DOHH2 (cell line): ENCODE data around the gene BCL2L13.
"Not testable (repeated sequence)": the region's sequence is repeated elsewhere in the genome, so short reads cannot be mapped to it uniquely, and the experiment has no call there.

Source experiments
- H3F3A ChIP-seq: fragments of 200-600 bp; sonication (generic), shearing (Covaris generic); 2 replicates; pipeline ENCODE4 v1.6.0; 2016; ENCODE audit warnings: antibody characterized with exemption, mild to moderate bottlenecking; ENCODE audit not compliant: control insufficient read depth, insufficient read depth
- H3K27ac ChIP-seq: fragments of 200-600 bp; sonication (generic); 2 replicates; pipeline ENCODE4 v1.5.1; 2014; ENCODE audit warnings: low read depth, mild to moderate bottlenecking, low read length, moderate library complexity
- H3K27me3 ChIP-seq: fragments of 200-600 bp; sonication (generic); 2 replicates; pipeline ENCODE4 v1.6.1; 2014; ENCODE audit warnings: mild to moderate bottlenecking, low read length, mixed read lengths; ENCODE audit not compliant: control insufficient read depth
- H3K36me3 ChIP-seq: fragments of 200-600 bp; sonication (generic); 2 replicates; pipeline ENCODE4 v1.6.1; 2014; ENCODE audit warnings: mild to moderate bottlenecking, low read length, moderate library complexity, mixed read lengths; ENCODE audit not compliant: control insufficient read depth
- H3K4me1 ChIP-seq: fragments of 200-600 bp; sonication (generic); 2 replicates; pipeline ENCODE4 v1.6.1; 2014; ENCODE audit warnings: mild to moderate bottlenecking, low read length, mixed read lengths; ENCODE audit not compliant: control insufficient read depth
- H3K4me2 ChIP-seq: fragments of 200-600 bp; sonication (generic); 2 replicates; pipeline ENCODE4 v1.6.0; 2014; ENCODE audit warnings: mild to moderate bottlenecking, low read length, moderate library complexity
- H3K4me3 ChIP-seq: fragments of 200-600 bp; sonication (generic); 2 replicates; pipeline ENCODE4 v1.5.1; 2014; ENCODE audit warnings: mild to moderate bottlenecking, low read length, mixed read lengths
- H3K79me2 ChIP-seq: fragments of 200-600 bp; sonication (generic); 2 replicates; pipeline ENCODE4 v1.6.1; 2014; ENCODE audit warnings: mild to moderate bottlenecking, low read length, mixed read lengths; ENCODE audit not compliant: control insufficient read depth
- H3K9me2 ChIP-seq: fragments of 200-600 bp; sonication (generic); replicated peaks from 2 replicates; pipeline ENCODE4 v1.6.1; 2014; ENCODE audit warnings: mild to moderate bottlenecking, low read length, mixed read lengths; ENCODE audit not compliant: control insufficient read depth
- H3K9me3 ChIP-seq: fragments of 200-600 bp; sonication (generic); 2 replicates; pipeline ENCODE4 v1.6.1; 2014; ENCODE audit warnings: antibody characterized with exemption, low read length, mixed read lengths; ENCODE audit not compliant: control insufficient read depth, insufficient read depth
- H4K20me1 ChIP-seq: fragments of 200-600 bp; sonication (generic); 2 replicates; pipeline ENCODE4 v1.6.0; 2014; ENCODE audit warnings: low read depth, mild to moderate bottlenecking, antibody characterized with exemption, low read length, moderate library complexity; ENCODE audit not compliant: control insufficient read depth, insufficient read depth
- CTCF ChIP-seq: fragments of 200-600 bp; sonication (generic); IDR thresholded peaks from one replicate; pipeline ENCODE4 v1.5.1; 2014; ENCODE audit warnings: antibody characterized with exemption, mild to moderate bottlenecking, low read depth, low read length; ENCODE audit not compliant: poor library complexity, severe bottlenecking
- EZH2phosphoT487 ChIP-seq: fragments of 200-600 bp; sonication (generic); IDR thresholded peaks from 2 replicates; pipeline ENCODE4 v1.6.1; 2017; ENCODE audit warnings: borderline replicate concordance, mild to moderate bottlenecking, antibody characterized with exemption, low read length, moderate library complexity, mixed read lengths

BCL2L13 gene

GRCh38 chr22:17764036-17764435 is 125.5 kb downstream of the BCL2L13 start:
- 0 out of 2 replicates have a peak, but pooled peaks cover 4% of the 10 kb centered on the region for H4K20me1 ChIP-seq
- H3K4me1 ChIP-seq, result no peaks in the 10 kb centered on the region
- no peak overlapping the region for H3K4me2 ChIP-seq
- H3K27me3 ChIP-seq, result no peaks in the 10 kb centered on the region
- no peak overlapping the region for H3K27ac ChIP-seq
- peaks cover 81% of the 10 kb centered on the region for H3K79me2 ChIP-seq
- no peaks in the 10 kb centered on the region for H3K9me3 ChIP-seq
- H3F3A ChIP-seq, result no peaks in the 10 kb centered on the region
- no peaks in the 10 kb centered on the region for H3K9me2 ChIP-seq
- no peaks in the 10 kb centered on the region for H3K36me3 ChIP-seq
- TF ChIP-seq CTCF (no peak), EZH2phosphoT487 (no peak)
- H3K4me3 ChIP-seq, result no peak overlapping the region

GRCh38 chr22:17764852-17765251 is 126.3 kb downstream of the BCL2L13 start:
- H3K4me3 ChIP-seq, H3K27ac ChIP-seq, H3K9me2 ChIP-seq, H3K4me1 ChIP-seq, H4K20me1 ChIP-seq, H3F3A ChIP-seq, H3K27me3 ChIP-seq, H3K9me3 ChIP-seq, H3K36me3 ChIP-seq, H3K4me2 ChIP-seq: not testable (repeated sequence)
- peaks cover 86% of the 10 kb centered on the region for H3K79me2 ChIP-seq

- H3K9me3 ChIP-seq, result no peaks in the 10 kb centered on the region
- H3K27me3 ChIP-seq, result no peaks in the 10 kb centered on the region
- peaks cover 11% of the 10 kb centered on the region for H4K20me1 ChIP-seq
- H3K27ac ChIP-seq, result no peak overlapping the region
- no peaks in the 10 kb centered on the region for H3F3A ChIP-seq
- H3K4me2 ChIP-seq, result no peak overlapping the region
- peaks cover 21% of the 10 kb centered on the region for H3K4me1 ChIP-seq
- H3K36me3 ChIP-seq, result peaks cover 8% of the 10 kb centered on the region; the same call in 1 of the 2 replicates
- H3K79me2 ChIP-seq, result peaks cover 92% of the 10 kb centered on the region
- TF ChIP-seq EZH2phosphoT487, result no peak
- no peak for TF ChIP-seq CTCF
- H3K4me3 ChIP-seq, result no peak overlapping the region
- no peaks in the 10 kb centered on the region for H3K9me2 ChIP-seq
These were observed 128.9 kb downstream of the BCL2L13 start for GRCh38 chr22:17767233-17768065.

- Histone ChIP-seq H3K4me3 (no peak overlapping the region), H3F3A (no peaks in the 10 kb centered on the region), H4K20me1 (peaks cover 16% of the 10 kb centered on the region), H3K27me3 (no peaks in the 10 kb centered on the region), H3K79me2 (peaks cover 89% of the 10 kb centered on the region), H3K9me3 (no peaks in the 10 kb centered on the region), H3K4me2 (no peak overlapping the region), H3K36me3 (peaks cover 8% of the 10 kb centered on the region; the same call in 1 of the 2 replicates), H3K27ac (no peak overlapping the region), H3K4me1 (peaks cover 29% of the 10 kb centered on the region), H3K9me2 (no peaks in the 10 kb centered on the region)
- no peak for TF ChIP-seq CTCF
- TF ChIP-seq EZH2phosphoT487, result no peak
These were observed 130.6 kb downstream of the BCL2L13 start for GRCh38 chr22:17769013-17769715.
